Upper lobe of right lung (tissue), 1 donor: ENCODE data around the gene CSH2. TPM values are rescaled to one million over a fixed set of nuclear protein-coding genes. Genes with fewer than 3 reads are reported as not detected.

Experiments used
- ATAC-seq: fragments of 200-7000 bp; cut with Tn5 transposase; one replicate; pipeline ENCODE4 v1.9.1; 2020; ENCODE audit warnings: mild to moderate bottlenecking, moderate library complexity
- DNase-seq: peaks from one replicate; pipeline ENCODE4 v3.0.0-alpha.2; 2020
- H3K27ac ChIP-seq: fragments of 200-600 bp; one replicate; pipeline ENCODE4 v1.8.0; 2022
- H3K27me3 ChIP-seq: fragments of 200-600 bp; one replicate; pipeline ENCODE4 v1.8.0; 2022; ENCODE audit warnings: mild to moderate bottlenecking
- H3K36me3 ChIP-seq: fragments of 200-600 bp; one replicate; pipeline ENCODE4 v1.8.0; 2022
- H3K4me1 ChIP-seq: fragments of 200-600 bp; one replicate; pipeline ENCODE4 v1.8.0; 2022
- H3K4me3 ChIP-seq: fragments of 200-600 bp; one replicate; pipeline ENCODE4 v1.8.0; 2022; ENCODE audit warnings: mild to moderate bottlenecking
- H3K9me3 ChIP-seq: fragments of 200-600 bp; one replicate; pipeline ENCODE4 v1.8.0; 2022
- intact Hi-C: fragments of 100-400 bp; cut with DNase I; formaldehyde crosslinking; loops from one replicate; pipeline ENCODE4 v1.11.0; 2022
- total RNA-seq: library from RNA; stranded (reverse); fragmentation: NEBNext Ultra II Directional; extraction: Animal tissue kit (Norgen Biotek cat#: 25700); gene quantifications from one replicate; pipeline ENCODE4 v1.2.1, GENCODE V29; 2021
- TF ChIP-seq, protein P1 (sequence below): fragments of 200-600 bp; IDR thresholded peaks from one replicate; pipeline ENCODE4 v1.8.0; 2022; ENCODE audit warnings: antibody characterized with exemption
- donor health status: DM: no; HTN: yes; CAD: no; lungs with severe emphysema.

CSH2 gene
- total RNA-seq, 1 donor from 2014 or later = not detected

- no peaks in the 10 kb centered on the region for H3K9me3 ChIP-seq
- peaks cover 82% of the 10 kb centered on the region for H3K36me3 ChIP-seq
- ATAC-seq (no peak), DNase-seq (no peak)
- TF ChIP-seq, protein P1, sequence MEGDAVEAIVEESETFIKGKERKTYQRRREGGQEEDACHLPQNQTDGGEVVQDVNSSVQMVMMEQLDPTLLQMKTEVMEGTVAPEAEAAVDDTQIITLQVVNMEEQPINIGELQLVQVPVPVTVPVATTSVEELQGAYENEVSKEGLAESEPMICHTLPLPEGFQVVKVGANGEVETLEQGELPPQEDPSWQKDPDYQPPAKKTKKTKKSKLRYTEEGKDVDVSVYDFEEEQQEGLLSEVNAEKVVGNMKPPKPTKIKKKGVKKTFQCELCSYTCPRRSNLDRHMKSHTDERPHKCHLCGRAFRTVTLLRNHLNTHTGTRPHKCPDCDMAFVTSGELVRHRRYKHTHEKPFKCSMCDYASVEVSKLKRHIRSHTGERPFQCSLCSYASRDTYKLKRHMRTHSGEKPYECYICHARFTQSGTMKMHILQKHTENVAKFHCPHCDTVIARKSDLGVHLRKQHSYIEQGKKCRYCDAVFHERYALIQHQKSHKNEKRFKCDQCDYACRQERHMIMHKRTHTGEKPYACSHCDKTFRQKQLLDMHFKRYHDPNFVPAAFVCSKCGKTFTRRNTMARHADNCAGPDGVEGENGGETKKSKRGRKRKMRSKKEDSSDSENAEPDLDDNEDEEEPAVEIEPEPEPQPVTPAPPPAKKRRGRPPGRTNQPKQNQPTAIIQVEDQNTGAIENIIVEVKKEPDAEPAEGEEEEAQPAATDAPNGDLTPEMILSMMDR = no peak
- peaks cover 11% of the 10 kb centered on the region for H3K4me1 ChIP-seq
- intact Hi-C loops = no loop called here
- H3K27ac ChIP-seq = no peak overlapping the region
- no peak overlapping the region for H3K4me3 ChIP-seq
- no peaks in the 10 kb centered on the region for H3K27me3 ChIP-seq
Observed at GRCh38 chr17:63822537-63822936, 50.9 kb downstream of the CSH2 start.

Other genes starting within 250 kb of the CSH2 start
- gene LIMD2, start 173.6 kb downstream of the CSH2 start, total RNA-seq = 22.9 TPM
- 30.2 TPM for gene STRADA, start 131.9 kb downstream of the CSH2 start, total RNA-seq
- 91.4 TPM for gene CCDC47, start 100.1 kb downstream of the CSH2 start, total RNA-seq
- gene DDX42, start 99.5 kb downstream of the CSH2 start, total RNA-seq = 93.8 TPM
- 105 TPM for gene PSMC5, start 46.2 kb downstream of the CSH2 start, total RNA-seq
- gene FTSJ3, start 46.0 kb downstream of the CSH2 start, total RNA-seq = 39.4 TPM
- 74.6 TPM for gene SMARCD2, start 31.0 kb downstream of the CSH2 start, total RNA-seq
- not detected for gene GH2, start 8.3 kb upstream of the CSH2 start, total RNA-seq
- not detected for gene CSH1, start 22.9 kb upstream of the CSH2 start, total RNA-seq
- not detected for gene CSHL1, start 37.6 kb upstream of the CSH2 start, total RNA-seq
- not detected for gene GH1, start 45.2 kb upstream of the CSH2 start, total RNA-seq
- 4.7 TPM for gene CD79B, start 58.7 kb upstream of the CSH2 start, total RNA-seq
- gene SCN4A, start 99.2 kb upstream of the CSH2 start, total RNA-seq = not detected
- gene PRR29, start 124.7 kb upstream of the CSH2 start, total RNA-seq = 0.43 TPM
- gene ICAM2, start 147.0 kb upstream of the CSH2 start, total RNA-seq = 70.5 TPM